Right cardiac atrium (tissue), 5 donors: Measurements from ENCODE around the gene ARHGAP32. TPM values are rescaled to one million over a fixed set of nuclear protein-coding genes. Genes with fewer than 3 reads are reported as not detected.

Experiments used
- ATAC-seq, 2 donors: fragments of 200-7000 bp; cut with Tn5 transposase; one replicate each; pipeline versions ENCODE4 v1.8.0 to v1.9.1; 2020; ENCODE audit warnings: moderate library complexity in 2 of 2, mild to moderate bottlenecking in 1 of 2
- DNase-seq, 3 donors: peaks; one replicate each; pipeline ENCODE4 v3.0.0-alpha.2; 2020
- H3K27ac ChIP-seq: one replicate; pipeline ENCODE4 v1.5.1; 2013; ENCODE audit warnings: mild to moderate bottlenecking, low read length, control low read depth, moderate library complexity
- H3K27me3 ChIP-seq: one replicate; pipeline ENCODE4 v1.6.1; 2013; ENCODE audit not compliant: control insufficient read depth, insufficient read depth
- H3K4me1 ChIP-seq: one replicate; pipeline ENCODE4 v1.6.1; 2013; ENCODE audit warnings: low read length; ENCODE audit not compliant: control insufficient read depth, insufficient read depth
- H3K4me3 ChIP-seq: one replicate; pipeline ENCODE4 v1.5.1; 2013; ENCODE audit warnings: low read length, control low read depth
- H3K9me3 ChIP-seq: one replicate; pipeline ENCODE4 v1.6.1; 2013; ENCODE audit warnings: low read length; ENCODE audit not compliant: control insufficient read depth
- WGBS: extraction: QIAGEN DNeasy Blood & Tissue Kit; methylation state at CpG from one replicate; pipeline ENCODE4 v1.1.7; 2013; 5-methylcytosine and 5-hydroxymethylcytosine counted together
- intact Hi-C, 4 donors: fragments of 100-400 bp; cut with DNase I; formaldehyde crosslinking; loops; one replicate each; pipeline versions ENCODE4 v1.11.0 to v1.14.0; 2022 to 2023
- polyA plus RNA-seq: library from polyadenylated mRNA; stranded (reverse); fragments of 200-250 nt; gene quantifications from one replicate; pipeline ENCODE4 v1.2.3, GENCODE V29; 2013
- total RNA-seq, 4 donors: library from RNA; stranded (reverse); fragmentation: NEBNext Ultra II Directional; extraction: Animal tissue kit (Norgen Biotek cat#: 25700); gene quantifications; one replicate each; pipeline ENCODE4 v1.2.1, GENCODE V29; 2021
- donor health status: healthy with polysubstance abuse.
- donor health status: DM: no; HTN: yes; CAD: no.
- donor health status: DM: no; HTN: no; CAD: no.
- donor health status: DM: no; HTN: yes; CAD: no; lungs with severe emphysema.
- donor health status: DM: yes; HTN: yes; CAD: no.

Gene ARHGAP32
- total and polyA plus RNA-seq, 5 donors = 3.5 to 13.0 (median 9.8) TPM

- Histone ChIP-seq H3K27me3 (no peaks in the 10 kb centered on the region), H3K4me3 (no peak overlapping the region), H3K4me1 (no peaks in the 10 kb centered on the region), H3K27ac (no peak overlapping the region), H3K9me3 (no peaks in the 10 kb centered on the region)
- intact Hi-C loops = no loop called here
- ATAC-seq (no peak), DNase-seq (no peak)
- 39% methylated on average over 12 of the region's 12 CpGs for whole genome bisulfite sequencing
These were observed 262.1 kb downstream of the ARHGAP32 start for GRCh38 chr11:128929991-128930390.

- Histone ChIP-seq H3K4me1 (no peaks in the 10 kb centered on the region), H3K27ac (no peak overlapping the region), H3K9me3 (no peaks in the 10 kb centered on the region), H3K27me3 (no peaks in the 10 kb centered on the region), H3K4me3 (no peak overlapping the region)
- 79% methylated on average over 5 of the region's 5 CpGs for WGBS
- ATAC-seq (no peak), DNase-seq (no peak)
- intact Hi-C loops = no loop called here
These were observed 262.7 kb downstream of the ARHGAP32 start for GRCh38 chr11:128929468-128929867.

- intact Hi-C loops = no loop called here
- no peaks in the 10 kb centered on the region for H3K27me3 ChIP-seq
- H3K9me3 ChIP-seq = no peaks in the 10 kb centered on the region
- H3K27ac ChIP-seq = no peak overlapping the region
- 65% methylated on average over 5 of the region's 5 CpGs for WGBS
- H3K4me3 ChIP-seq = no peak overlapping the region
- peak in 1 of 3 donors; percentile 29 for DNase-seq
- no peak for ATAC-seq
- H3K4me1 ChIP-seq = no peaks in the 10 kb centered on the region
These were observed 263.7 kb downstream of the ARHGAP32 start for GRCh38 chr11:128928400-128928799.

- ATAC-seq = no peak
- intact Hi-C loops = no loop called here
- H3K27me3 ChIP-seq = no peaks in the 10 kb centered on the region
- no peaks in the 10 kb centered on the region for H3K9me3 ChIP-seq
- H3K4me1 ChIP-seq = no peaks in the 10 kb centered on the region
- H3K4me3 ChIP-seq = no peak overlapping the region
- WGBS = 78% methylated on average over 12 of the region's 12 CpGs
- no peak overlapping the region for H3K27ac ChIP-seq
- DNase-seq = peak in 1 of 3 donors; percentile 26
These were observed 264.3 kb downstream of the ARHGAP32 start for GRCh38 chr11:128927683-128928336.

- 71% methylated on average over 11 of the region's 11 CpGs for WGBS
- no peaks in the 10 kb centered on the region for H3K9me3 ChIP-seq
- DNase-seq (no peak), ATAC-seq (no peak)
- intact Hi-C loops = no loop called here
- H3K27ac ChIP-seq = no peak overlapping the region
- no peaks in the 10 kb centered on the region for H3K4me1 ChIP-seq
- H3K4me3 ChIP-seq = no peak overlapping the region
- H3K27me3 ChIP-seq = no peaks in the 10 kb centered on the region
These were observed 265.0 kb downstream of the ARHGAP32 start for GRCh38 chr11:128927108-128927461.

- intact Hi-C loops = no loop called here
- Histone ChIP-seq H3K27ac (no peak overlapping the region), H3K27me3 (no peaks in the 10 kb centered on the region), H3K4me3 (no peak overlapping the region), H3K9me3 (no peaks in the 10 kb centered on the region), H3K4me1 (no peaks in the 10 kb centered on the region)
- ATAC-seq (no peak), DNase-seq (no peak)
- 77% methylated on average over 17 of the region's 17 CpGs for WGBS
These were observed 265.6 kb downstream of the ARHGAP32 start for GRCh38 chr11:128926437-128927107.

- no peak for DNase-seq
- intact Hi-C loops = no loop called here
- Histone ChIP-seq H3K4me3 (no peak overlapping the region), H3K27me3 (no peaks in the 10 kb centered on the region), H3K4me1 (no peaks in the 10 kb centered on the region), H3K27ac (no peak overlapping the region), H3K9me3 (no peaks in the 10 kb centered on the region)
- WGBS = 75% methylated on average over 3 of the region's 3 CpGs
- no peak for ATAC-seq
These were observed 266.1 kb downstream of the ARHGAP32 start for GRCh38 chr11:128926000-128926399.

GRCh38 chr11:128925250-128925600 lies 266.9 kb downstream of the ARHGAP32 start:
- intact Hi-C loops = no loop called here
- Histone ChIP-seq H3K4me1 (peaks cover under 1% of the 10 kb centered on the region), H3K27ac (no peak overlapping the region), H3K27me3 (no peaks in the 10 kb centered on the region), H3K9me3 (no peaks in the 10 kb centered on the region), H3K4me3 (no peak overlapping the region)
- WGBS = 62% methylated on average over 2 of the region's 2 CpGs
- no peak for DNase-seq
- no peak for ATAC-seq

- Histone ChIP-seq H3K27ac (no peak overlapping the region), H3K9me3 (no peaks in the 10 kb centered on the region), H3K4me1 (peaks cover 5% of the 10 kb centered on the region), H3K4me3 (no peak overlapping the region), H3K27me3 (no peaks in the 10 kb centered on the region)
- 74% methylated on average over 16 of the region's 16 CpGs for WGBS
- DNase-seq (no peak), ATAC-seq (no peak)
- intact Hi-C loops = no loop called here
These were observed 267.4 kb downstream of the ARHGAP32 start for GRCh38 chr11:128924510-128925249.

GRCh38 chr11:128924104-128924503 lies 268.0 kb downstream of the ARHGAP32 start:
- no peak for DNase-seq
- intact Hi-C loops = no loop called here

GRCh38 chr11:128921793-128922192 lies 270.3 kb downstream of the ARHGAP32 start:
- Histone ChIP-seq H3K4me3 (no peak overlapping the region), H3K9me3 (no peaks in the 10 kb centered on the region), H3K4me1 (peaks cover 5% of the 10 kb centered on the region), H3K27me3 (no peaks in the 10 kb centered on the region), H3K27ac (no peak overlapping the region)
- 77% methylated on average over 4 of the region's 4 CpGs for WGBS
- intact Hi-C loops = no loop called here
- no peak for DNase-seq
- no peak for ATAC-seq

More at GRCh38 chr11:128924104-128924503, 268.0 kb downstream of the ARHGAP32 start:
- H3K4me1 ChIP-seq = peaks cover 5% of the 10 kb centered on the region
- H3K9me3 ChIP-seq = no peaks in the 10 kb centered on the region
- 79% methylated on average over 7 of the region's 7 CpGs for WGBS
- H3K27me3 ChIP-seq = no peaks in the 10 kb centered on the region
- ATAC-seq = no peak
- H3K27ac ChIP-seq = no peak overlapping the region
- no peak overlapping the region for H3K4me3 ChIP-seq
